ENCODE results near the gene USP16.

Gene USP16

GRCh38 chr21:28993293-28993629, 31.2 kb upstream of the USP16 start:
- no peak for TF ChIP-seq GABPA (IDR thresholded peaks at IDR 0.05; ENCODE audit: low read depth)
- TF ChIP-seq, protein P1, sequence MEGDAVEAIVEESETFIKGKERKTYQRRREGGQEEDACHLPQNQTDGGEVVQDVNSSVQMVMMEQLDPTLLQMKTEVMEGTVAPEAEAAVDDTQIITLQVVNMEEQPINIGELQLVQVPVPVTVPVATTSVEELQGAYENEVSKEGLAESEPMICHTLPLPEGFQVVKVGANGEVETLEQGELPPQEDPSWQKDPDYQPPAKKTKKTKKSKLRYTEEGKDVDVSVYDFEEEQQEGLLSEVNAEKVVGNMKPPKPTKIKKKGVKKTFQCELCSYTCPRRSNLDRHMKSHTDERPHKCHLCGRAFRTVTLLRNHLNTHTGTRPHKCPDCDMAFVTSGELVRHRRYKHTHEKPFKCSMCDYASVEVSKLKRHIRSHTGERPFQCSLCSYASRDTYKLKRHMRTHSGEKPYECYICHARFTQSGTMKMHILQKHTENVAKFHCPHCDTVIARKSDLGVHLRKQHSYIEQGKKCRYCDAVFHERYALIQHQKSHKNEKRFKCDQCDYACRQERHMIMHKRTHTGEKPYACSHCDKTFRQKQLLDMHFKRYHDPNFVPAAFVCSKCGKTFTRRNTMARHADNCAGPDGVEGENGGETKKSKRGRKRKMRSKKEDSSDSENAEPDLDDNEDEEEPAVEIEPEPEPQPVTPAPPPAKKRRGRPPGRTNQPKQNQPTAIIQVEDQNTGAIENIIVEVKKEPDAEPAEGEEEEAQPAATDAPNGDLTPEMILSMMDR (IDR thresholded peaks at IDR 0.05; ENCODE audit: insufficient read depth, low read length) = no peak
- no peak for TF ChIP-seq REST (IDR thresholded peaks at IDR 0.05; ENCODE audit: insufficient replicate concordance, low read depth)
- no peak for TF ChIP-seq POLR2AphosphoS5 (IDR thresholded peaks at IDR 0.05; ENCODE audit: low read depth)
- no peak for TF ChIP-seq SPI1 (IDR thresholded peaks at IDR 0.05; ENCODE audit: borderline replicate concordance, low read depth)
- peak overlapping the region; percentile 68 for H3K27ac ChIP-seq (replicated peaks)

DNA sequence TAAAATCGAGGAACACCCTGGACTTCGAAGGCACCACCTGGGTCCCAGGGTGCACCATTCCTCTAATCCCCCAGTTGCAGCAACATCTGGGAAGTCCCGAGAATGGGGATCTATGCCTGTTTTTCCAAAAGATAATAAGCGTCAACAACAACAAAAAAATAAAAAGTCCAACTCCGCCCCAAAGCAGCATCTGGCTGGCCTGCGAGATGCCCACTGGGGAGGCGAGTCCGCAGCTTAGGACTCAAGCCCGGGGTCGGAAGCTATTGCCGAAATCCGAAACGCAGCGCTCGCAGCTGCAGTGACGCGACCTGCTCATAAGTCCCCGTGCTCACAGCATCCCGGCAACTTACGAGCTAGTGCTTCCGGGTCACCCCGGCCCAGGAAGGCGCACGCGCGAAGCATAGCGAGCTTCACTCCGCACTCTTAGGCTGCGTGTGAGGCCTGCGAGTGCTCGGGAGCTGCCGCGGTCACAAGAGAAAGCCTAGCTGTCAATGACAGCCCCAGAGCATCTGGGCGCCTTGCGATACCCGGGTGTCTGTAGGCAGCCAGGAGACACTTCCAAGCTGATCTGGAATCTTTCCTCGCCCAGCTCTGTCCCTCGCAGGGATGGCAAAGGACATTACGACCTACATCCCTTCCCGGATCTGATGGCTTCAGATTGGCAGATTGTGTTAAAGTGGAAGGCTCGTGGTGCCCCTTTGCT, 21.9 kb upstream of the USP16 start:
- TF ChIP-seq, protein P1 (IDR thresholded peaks at IDR 0.05; ENCODE audit: insufficient read depth, low read length) = no peak
- TF ChIP-seq POLR2AphosphoS5 (IDR thresholded peaks at IDR 0.05; ENCODE audit: low read depth) (peak; percentile 98), SPI1 (IDR thresholded peaks at IDR 0.05; ENCODE audit: borderline replicate concordance, low read depth) (no peak), GABPA (IDR thresholded peaks at IDR 0.05; ENCODE audit: low read depth) (peak; percentile 86), REST (IDR thresholded peaks at IDR 0.05; ENCODE audit: insufficient replicate concordance, low read depth) (peak; percentile 52)
- DNase-seq (ENCODE audit: low read depth in 1 of 2, low spot score in 1 of 2) = peak; percentile 95 to 96
- H3K4me3 ChIP-seq (replicated peaks; ENCODE audit: insufficient read depth, low read length) = peak overlapping the region; percentile 70
- peak overlapping the region; percentile 82 for H3K27ac ChIP-seq (replicated peaks)
- no peaks in the 10 kb centered on the region for H3K27me3 ChIP-seq (ENCODE audit: insufficient read depth, poor library complexity, severe bottlenecking)

More at GRCh38 chr21:28993293-28993629, 31.2 kb upstream of the USP16 start:
- no peaks in the 10 kb centered on the region for H3K27me3 ChIP-seq (ENCODE audit: insufficient read depth, poor library complexity, severe bottlenecking)
- peak overlapping the region; percentile 42 for H3K4me3 ChIP-seq (replicated peaks; ENCODE audit: insufficient read depth, low read length)
- no peak for DNase-seq (ENCODE audit: low read depth in 1 of 2, low spot score in 1 of 2)

GRCh38 chr21:29005696-29006095, 18.8 kb upstream of the USP16 start:
- DNase-seq (ENCODE audit: low read depth in 1 of 2, low spot score in 1 of 2) = no peak
- Histone ChIP-seq H3K27ac (replicated peaks) (no peak overlapping the region), H3K4me3 (replicated peaks; ENCODE audit: insufficient read depth, low read length) (no peak overlapping the region), H3K27me3 (ENCODE audit: insufficient read depth, poor library complexity, severe bottlenecking) (no peaks in the 10 kb centered on the region)
- TF ChIP-seq POLR2AphosphoS5 (IDR thresholded peaks at IDR 0.05; ENCODE audit: low read depth) = no peak
- no peak for TF ChIP-seq SPI1 (IDR thresholded peaks at IDR 0.05; ENCODE audit: borderline replicate concordance, low read depth)
- no peak for TF ChIP-seq REST (IDR thresholded peaks at IDR 0.05; ENCODE audit: insufficient replicate concordance, low read depth)
- TF ChIP-seq, protein P1 (IDR thresholded peaks at IDR 0.05; ENCODE audit: insufficient read depth, low read length) = no peak
- TF ChIP-seq GABPA (IDR thresholded peaks at IDR 0.05; ENCODE audit: low read depth) = no peak

Data from HL-60 (cell line).